Measurements from ENCODE around the gene POLR1G.
A peak's percentile ranks its signal among the peaks of the same experiment; 100 is the strongest.

The POLR1G gene

GRCh38 chr19:45423033-45423588 is 16.7 kb downstream of the POLR1G start:
- TF ChIP-seq SIN3A (IDR thresholded peaks at IDR 0.05; ENCODE audit: borderline replicate concordance, insufficient read depth, low read length) (no peak), POLR2AphosphoS5 (IDR thresholded peaks at IDR 0.05; ENCODE audit: low read depth, low read length) (peak; percentile 5; the same call in 1 of the 2 replicates)

DNA sequence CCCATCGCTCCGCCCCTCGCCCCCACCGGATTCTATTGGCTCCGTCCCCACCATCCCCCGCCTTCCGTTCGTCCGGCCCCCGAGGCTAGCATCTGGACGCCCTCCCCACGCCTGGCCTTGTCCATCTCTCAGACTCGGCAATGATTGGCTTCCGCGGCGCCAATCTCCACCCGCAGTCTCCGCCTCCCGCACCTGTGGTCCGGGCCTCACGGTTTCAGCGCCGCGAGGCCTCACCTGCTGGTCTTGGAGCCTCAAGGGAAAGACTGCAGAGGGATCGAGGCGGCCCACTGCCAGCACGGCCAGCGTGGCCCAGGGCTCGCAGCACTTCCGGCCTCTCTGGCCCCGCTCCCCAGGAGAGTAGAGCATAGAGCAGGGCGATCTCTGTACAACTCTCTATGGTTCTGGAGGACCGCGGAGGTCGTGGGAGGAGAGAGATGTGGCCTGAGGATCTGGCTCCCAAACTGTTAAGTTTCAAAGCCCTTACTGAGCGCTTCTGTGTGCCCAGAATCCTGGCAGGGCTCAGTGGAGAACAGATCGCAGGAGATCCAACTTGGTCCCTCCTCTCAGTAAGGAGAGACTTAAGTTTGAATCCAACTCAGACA is 17.2 kb downstream of the POLR1G start, which contains the start of gene ERCC1:
Gene ERCC1, minus strand, starts transcription at position 329 of the 602 bp plus-strand sequence. CDS start 543 bp downstream, outside the sequence.
- no peak for TF ChIP-seq SIN3A (IDR thresholded peaks at IDR 0.05; ENCODE audit: borderline replicate concordance, insufficient read depth, low read length)
- TF ChIP-seq REST (IDR thresholded peaks at IDR 0.05; ENCODE audit: insufficient read depth in 1 of 2, low read depth in 2 of 2, low read length in 2 of 2) = 0 out of 4 replicates have a peak, but pooled peaks of 1 of the 2 experiments have one; percentile 28
- TF ChIP-seq POLR2AphosphoS5 (IDR thresholded peaks at IDR 0.05; ENCODE audit: low read depth, low read length) = peak; percentile 75
- TF ChIP-seq TAF1 (IDR thresholded peaks at IDR 0.05; ENCODE audit: borderline replicate concordance, insufficient read depth, low read length) = peak; percentile 56; the same call in 1 of the 2 replicates
- no peak for TF ChIP-seq FOXP2 (optimal IDR thresholded peaks at IDR 0.05; ENCODE audit: borderline replicate concordance, extremely low read depth, extremely low read length, insufficient read depth)

DNA sequence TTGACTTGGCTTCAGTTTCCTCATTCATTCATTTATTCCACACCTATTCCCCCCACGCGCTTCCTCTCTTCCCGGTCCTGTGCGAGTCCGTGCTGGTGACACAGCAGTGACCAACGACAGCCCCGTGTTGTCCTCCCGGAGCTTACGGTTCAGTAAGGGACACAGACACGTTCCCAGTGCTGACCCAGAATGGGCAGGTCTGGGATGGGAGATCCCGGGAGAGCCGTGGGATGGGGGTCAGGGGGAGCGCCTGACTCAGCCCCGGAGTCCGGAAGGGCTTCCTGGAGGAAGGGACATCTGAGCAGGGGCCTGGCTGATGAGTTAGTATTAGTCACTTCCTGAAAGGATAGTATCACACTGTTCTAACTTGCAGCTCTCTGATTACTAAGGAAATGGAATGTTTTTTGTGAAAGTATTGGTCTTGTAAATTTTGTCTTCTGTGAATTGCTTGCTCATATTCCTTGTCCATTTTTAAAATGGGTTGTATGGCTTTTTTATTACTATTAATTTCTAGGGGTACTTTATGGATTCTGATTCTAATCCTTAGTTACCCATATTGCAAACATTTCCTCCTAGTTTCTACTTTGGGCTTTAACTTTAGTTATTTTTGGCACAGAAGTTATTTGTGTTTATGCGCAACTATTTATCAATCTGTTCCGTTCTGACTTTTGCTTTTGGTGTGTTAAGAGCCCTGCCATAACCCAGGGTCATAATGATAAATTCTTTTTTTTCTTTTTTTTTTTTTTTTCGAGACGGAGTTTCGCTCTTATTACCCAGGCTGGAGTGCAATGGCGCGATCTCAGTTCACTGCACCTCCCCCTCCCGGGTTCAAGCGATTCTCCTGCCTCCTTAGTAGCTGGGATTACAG is 18.0 kb downstream of the POLR1G start:
- peak; percentile 41; the same call in 1 of the 2 replicates for TF ChIP-seq TAF1 (IDR thresholded peaks at IDR 0.05; ENCODE audit: borderline replicate concordance, insufficient read depth, low read length)
- peak; percentile 95 for TF ChIP-seq FOXP2 (optimal IDR thresholded peaks at IDR 0.05; ENCODE audit: borderline replicate concordance, extremely low read depth, extremely low read length, insufficient read depth)
- peak in 1 of 2 experiments; percentile 73; a peak in 2 of 4 replicates for TF ChIP-seq REST (IDR thresholded peaks at IDR 0.05; ENCODE audit: insufficient read depth in 1 of 2, low read depth in 2 of 2, low read length in 2 of 2)
- TF ChIP-seq POLR2AphosphoS5 (IDR thresholded peaks at IDR 0.05; ENCODE audit: low read depth, low read length) = no peak; the same call in 1 of the 2 replicates
- TF ChIP-seq SIN3A (IDR thresholded peaks at IDR 0.05; ENCODE audit: borderline replicate concordance, insufficient read depth, low read length) = peak; percentile 49; the same call in 1 of the 2 replicates

DNA sequence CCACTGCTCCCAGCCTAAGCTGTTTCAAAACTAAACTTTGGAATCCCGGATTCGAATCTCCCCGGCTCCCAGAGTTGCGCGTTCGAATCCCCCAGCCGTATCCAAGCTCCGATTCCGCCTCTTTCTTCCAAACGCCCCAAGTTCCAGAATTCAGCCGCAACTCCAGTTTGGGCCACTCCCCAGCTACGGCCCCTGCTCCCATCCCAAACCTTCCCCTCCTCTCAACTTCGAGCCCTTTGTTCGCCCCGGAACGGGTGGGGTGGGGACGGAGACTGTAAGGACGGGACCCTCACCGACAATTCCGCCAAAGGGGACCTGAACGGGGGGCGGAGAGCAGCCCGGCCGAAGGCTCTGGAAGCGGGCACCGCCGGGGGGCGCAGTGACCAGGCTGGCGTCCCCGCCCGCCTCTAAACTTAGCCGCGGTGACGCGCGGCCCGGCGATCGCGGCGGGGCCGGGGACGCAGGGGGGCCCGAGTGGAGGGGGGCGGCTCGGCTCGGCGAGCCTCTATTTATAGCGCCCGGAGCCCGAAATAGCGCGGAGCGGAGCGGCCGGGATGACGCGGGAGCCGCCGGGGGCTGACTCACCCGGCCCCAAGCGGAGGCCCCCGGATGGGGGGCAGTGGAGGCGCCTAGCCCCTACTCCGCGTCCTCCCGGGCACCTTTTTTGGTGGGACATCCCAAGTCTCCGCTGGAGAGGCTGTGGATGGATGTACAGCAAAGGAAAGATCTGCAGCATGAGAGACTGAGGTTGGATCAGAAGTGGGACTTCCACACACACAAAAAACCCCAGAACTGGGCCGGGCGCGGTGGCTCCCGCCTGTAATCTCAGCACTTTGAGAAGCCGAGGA is 22.2 kb downstream of the POLR1G start:
- TF ChIP-seq TAF1 (IDR thresholded peaks at IDR 0.05; ENCODE audit: borderline replicate concordance, insufficient read depth, low read length) (no peak), REST (IDR thresholded peaks at IDR 0.05; ENCODE audit: insufficient read depth in 1 of 2, low read depth in 2 of 2, low read length in 2 of 2) (no peak), SIN3A (IDR thresholded peaks at IDR 0.05; ENCODE audit: borderline replicate concordance, insufficient read depth, low read length) (no peak), FOXP2 (optimal IDR thresholded peaks at IDR 0.05; ENCODE audit: borderline replicate concordance, extremely low read depth, extremely low read length, insufficient read depth) (no peak), POLR2AphosphoS5 (IDR thresholded peaks at IDR 0.05; ENCODE audit: low read depth, low read length) (no peak)

All from PFSK-1 (cell line).